GM21423 (cell line): ENCODE measurements around the gene DCLK2.

Source experiments
- ATAC-seq: cut with Tn5 transposase; IDR thresholded peaks from one replicate; pipeline ENCODE4 v1.9.1; 2021; ENCODE audit warnings: mild to moderate bottlenecking, moderate library complexity; ENCODE audit not compliant: unreplicated experiment

The DCLK2 gene

GRCh38 chr4:150068300-150068960, 9.8 kb upstream of the DCLK2 start:
- no peak for ATAC-seq

- no peak for ATAC-seq
Observed at GRCh38 chr4:150069353-150069752, 8.9 kb upstream of the DCLK2 start.

DNA sequence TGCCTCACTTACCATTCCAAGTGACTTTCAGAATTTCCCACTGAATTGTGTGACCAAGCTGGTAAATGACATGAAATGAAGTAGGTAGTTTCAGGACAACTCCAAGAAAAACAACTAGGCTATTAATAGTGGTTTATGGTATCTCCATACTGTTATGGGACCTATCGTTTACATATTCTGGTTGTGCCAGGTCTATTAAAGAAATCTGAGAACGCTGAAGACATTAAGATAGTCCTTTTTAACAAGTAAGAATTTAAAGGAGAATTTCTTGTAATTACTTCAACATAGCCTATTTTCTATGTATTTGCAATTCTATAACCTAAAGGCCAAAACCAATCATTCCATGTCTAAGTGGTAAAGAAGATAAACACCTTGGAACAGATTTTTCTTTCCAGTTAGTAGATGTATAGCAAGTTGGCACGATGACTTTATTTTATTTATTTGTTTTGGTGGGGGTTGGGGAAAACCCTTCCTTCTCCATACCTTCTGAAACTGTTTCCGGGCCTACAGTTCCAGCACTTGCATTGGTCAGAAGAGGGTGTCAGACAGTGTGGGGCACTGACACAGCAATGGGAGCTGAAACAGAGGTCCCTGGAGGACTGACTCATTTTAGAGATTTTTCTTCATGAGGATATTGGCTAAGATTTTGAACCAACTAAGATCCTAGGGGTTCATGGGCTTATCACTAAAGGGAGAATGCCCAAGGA, 7.6 kb upstream of the DCLK2 start:
- no peak for ATAC-seq

DNA sequence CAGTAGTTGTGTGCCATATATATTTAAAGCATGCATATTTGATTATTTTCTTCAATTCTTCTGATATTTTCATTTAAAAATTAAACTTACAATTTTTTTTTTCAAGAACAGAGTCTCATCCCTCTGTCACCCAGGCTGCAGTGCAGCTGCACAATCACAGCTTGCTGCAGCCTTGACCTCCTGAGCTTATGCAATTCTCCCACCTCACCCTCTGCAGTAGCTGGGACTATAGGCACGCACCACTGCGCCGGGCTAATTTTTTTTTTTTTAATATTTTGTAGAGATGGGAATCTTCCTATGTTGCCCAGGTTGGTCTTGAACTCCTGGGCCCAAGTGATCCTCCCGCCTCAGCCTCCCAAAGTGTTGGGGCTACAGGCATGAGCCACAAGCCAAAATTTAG, 5.8 kb upstream of the DCLK2 start:
- no peak for ATAC-seq

DNA sequence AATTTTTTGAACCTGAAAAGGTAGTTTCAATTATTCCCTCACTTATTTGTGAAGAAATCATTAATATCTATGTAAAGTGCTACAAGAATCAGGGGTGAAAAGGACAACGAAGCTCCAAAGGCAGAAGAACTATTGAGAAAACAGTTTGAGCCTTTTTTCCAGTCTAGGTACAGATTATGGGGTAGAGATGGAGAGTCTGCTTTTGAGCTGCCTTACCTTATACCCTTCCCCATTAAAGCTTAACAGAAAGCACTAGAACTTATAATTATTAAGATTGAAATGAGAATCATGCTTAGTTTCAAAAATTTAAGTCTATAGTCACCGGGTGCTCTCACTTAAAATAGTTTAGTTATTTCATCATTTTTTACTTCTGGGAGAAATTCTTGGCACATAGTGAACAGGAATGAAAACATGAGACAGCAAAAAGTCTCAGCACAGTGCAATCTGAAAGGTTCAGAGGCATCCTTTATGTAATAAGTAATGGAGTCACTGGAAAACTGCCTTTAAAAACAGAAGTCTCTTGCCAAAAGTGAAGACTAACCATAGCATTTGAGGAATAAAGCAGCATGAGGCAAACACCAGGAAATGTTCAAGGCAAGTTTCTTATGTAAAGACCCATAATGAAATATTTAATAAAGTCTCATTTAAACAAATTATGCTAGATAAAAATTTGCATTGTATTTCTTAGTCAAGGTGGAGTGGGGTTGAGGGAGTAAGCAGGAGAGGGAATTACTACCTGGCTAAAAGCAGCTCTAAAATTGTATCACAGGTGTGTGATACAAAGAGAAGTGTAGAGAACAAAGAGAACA, 5.1 kb upstream of the DCLK2 start:
- no peak for ATAC-seq

DNA sequence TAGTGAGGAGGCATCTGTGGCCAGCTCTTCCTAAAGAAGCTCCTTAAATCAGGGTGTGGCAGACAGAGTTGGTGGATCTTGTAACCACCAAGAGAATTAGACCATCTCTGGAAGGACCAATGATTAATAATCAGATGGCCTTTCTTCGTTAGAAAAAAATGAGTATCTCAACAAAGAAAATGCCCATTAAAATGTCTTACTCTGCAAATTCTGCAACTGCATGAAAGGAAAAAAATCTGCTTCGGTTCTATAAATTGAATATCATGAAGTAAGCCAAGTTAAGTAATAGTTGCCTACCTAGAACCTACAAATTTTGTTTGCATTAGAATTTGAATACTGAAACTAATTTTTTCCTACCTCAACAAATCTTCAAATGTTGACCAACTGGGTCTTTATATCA, 4.2 kb upstream of the DCLK2 start:
- ATAC-seq, result no peak

- ATAC-seq, result no peak
Observed at GRCh38 chr4:150078579-150079080, 385 bp downstream of the DCLK2 start.

DNA sequence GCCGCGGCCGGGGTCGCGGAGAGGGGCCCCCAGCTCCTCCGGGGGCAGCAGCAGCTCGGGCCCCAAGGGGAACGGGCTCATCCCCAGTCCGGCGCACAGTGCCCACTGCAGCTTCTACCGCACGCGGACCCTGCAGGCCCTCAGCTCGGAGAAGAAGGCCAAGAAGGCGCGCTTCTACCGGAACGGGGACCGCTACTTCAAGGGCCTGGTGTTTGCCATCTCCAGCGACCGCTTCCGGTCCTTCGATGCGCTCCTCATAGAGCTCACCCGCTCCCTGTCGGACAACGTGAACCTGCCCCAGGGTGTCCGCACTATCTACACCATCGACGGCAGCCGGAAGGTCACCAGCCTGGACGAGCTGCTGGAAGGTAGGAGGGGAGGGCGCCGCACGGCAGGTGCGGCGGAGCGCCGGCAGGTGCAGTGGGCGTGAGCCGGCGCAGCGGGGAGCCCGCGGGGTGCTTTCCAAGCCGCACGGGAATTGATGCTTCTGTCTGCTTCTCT, 886 bp downstream of the DCLK2 start:
- ATAC-seq, result peak; percentile 54

DNA sequence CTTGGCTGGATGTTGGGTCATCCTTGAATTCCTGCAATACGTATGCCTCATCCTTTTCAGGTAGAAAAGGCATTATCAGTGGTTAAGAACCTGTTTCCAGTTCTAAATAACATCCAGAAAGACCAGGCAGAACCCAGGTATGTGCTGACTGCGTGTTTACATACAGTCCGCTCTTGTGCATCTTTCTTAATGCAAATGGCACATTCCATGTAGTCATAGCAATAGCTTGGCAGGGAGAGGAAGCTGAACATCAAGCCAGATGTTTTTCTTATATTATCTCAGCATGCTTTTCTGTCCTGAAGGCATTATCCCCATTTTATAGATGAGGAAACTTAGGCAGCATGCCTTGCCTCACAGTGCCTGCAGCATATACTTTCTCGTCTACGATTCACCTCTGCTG, 2.1 kb downstream of the DCLK2 start:
- ATAC-seq, result no peak

- ATAC-seq, result no peak
Observed at GRCh38 chr4:150080875-150081274, 2.6 kb downstream of the DCLK2 start.

- ATAC-seq, result peak; percentile 62
Observed at GRCh38 chr4:150082241-150082640, 4.0 kb downstream of the DCLK2 start.

GRCh38 chr4:150087006-150087405, 8.8 kb downstream of the DCLK2 start:
- ATAC-seq, result no peak

- ATAC-seq, result no peak
Observed at GRCh38 chr4:150089732-150090131, 11.5 kb downstream of the DCLK2 start.

GRCh38 chr4:150090836-150091235, 12.6 kb downstream of the DCLK2 start:
- no peak for ATAC-seq

GRCh38 chr4:150094676-150095075, 16.4 kb downstream of the DCLK2 start:
- ATAC-seq, result no peak

DNA sequence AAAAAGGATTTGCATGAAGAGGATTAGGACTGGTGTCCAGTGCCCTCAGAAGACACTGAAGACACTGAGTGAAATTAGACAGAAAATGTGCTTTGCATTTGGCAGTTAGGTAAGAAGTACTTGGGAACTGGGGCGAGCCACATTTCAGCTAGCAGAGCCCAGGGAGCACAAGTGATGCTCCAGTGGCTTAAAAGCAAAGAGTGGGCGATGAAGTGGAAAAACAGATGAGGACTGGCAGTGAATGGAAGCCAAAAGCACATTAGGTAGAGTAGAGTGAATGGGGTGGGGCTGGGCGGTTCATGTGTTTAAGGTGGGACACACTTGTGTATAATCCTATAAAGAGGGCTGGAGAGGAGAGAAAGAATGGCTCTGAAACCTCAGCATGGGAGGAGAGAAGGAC, 18.4 kb downstream of the DCLK2 start:
- ATAC-seq, result no peak

GRCh38 chr4:150098214-150098613, 20.0 kb downstream of the DCLK2 start:
- no peak for ATAC-seq

DNA sequence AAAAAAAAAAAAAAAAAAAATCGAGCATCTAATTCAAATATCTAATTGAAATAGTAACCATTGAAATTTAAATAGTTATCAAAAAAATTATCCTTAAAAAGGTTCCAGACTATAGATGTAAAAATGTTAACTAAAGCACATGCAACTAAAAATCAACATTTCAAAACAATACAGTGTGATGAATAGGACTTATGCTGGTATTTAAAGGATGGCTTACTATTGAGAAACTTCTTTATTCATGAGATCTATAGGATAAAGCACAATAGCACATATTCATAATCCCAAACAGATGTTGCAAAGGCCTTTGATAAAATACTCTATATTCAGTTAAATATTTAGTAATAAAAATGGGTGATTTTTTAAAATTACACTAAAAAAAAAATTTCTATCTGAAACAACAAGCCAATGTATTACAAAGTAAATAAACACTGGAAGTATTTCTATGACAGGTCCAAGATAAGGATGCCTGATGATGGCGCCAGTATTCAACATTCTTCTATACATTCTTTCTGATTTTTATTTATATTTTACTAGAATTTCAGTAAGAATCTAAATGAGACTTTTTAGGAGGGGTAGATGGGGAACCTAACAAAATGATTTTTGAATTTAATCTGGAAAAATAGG, 26.3 kb downstream of the DCLK2 start:
- ATAC-seq, result no peak

GRCh38 chr4:150106886-150107285, 28.6 kb downstream of the DCLK2 start:
- ATAC-seq, result no peak

DNA sequence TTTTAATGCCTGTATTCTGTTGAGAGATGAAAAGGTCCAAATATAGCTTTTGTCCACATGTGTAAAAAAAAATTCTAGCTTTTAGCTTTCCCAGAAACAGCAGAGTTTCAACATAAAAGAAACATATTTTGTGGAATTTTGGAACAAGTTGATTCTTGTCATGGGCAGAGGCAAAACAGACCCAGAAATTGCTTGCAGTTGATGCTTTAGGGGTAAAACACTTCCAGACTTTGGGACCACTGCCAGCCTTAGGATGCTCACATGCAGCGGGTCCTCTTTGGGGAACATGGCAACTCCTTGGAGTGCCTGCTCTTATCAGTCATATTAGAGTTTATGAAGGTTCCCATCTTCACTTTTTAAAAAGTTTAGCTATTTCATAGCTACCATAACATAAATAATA, 30.4 kb downstream of the DCLK2 start:
- ATAC-seq, result no peak

DNA sequence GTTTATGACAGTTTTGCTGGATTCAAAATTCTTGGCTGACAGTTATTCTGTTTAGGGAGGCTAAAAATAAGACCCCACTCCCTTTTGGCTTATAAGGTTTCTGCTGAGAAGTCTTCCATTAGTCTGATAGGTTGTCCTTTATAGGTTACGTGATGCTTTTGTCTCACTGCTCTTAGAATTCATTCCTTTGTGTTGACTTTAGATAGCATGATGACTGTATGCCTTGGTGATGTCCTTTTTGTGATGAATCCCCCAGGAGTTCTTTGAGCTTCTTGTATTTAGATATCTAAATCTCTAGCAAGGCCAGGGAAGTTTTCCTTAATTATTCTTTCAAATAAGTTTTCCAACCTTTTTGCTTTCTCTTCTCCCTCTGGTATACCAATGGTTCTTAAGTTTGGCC, 36.4 kb downstream of the DCLK2 start:
- no peak for ATAC-seq
